Stimulated activated CD8-positive, alpha-beta memory T cell treated with anti-CD3 and anti-CD28 coated beads, Interleukin-12 subunit alpha, Interleukin-12 subunit beta, amount 100 ng/mL, for 24 hours (primary cell): Measurements from ENCODE around the gene ZFPM1.

ENCODE experiments used
- DNase-seq: peaks from one replicate; pipeline ENCODE4 v3.0.0-alpha.2; 2020; ENCODE audit errors: extremely low read depth

The ZFPM1 gene

DNA sequence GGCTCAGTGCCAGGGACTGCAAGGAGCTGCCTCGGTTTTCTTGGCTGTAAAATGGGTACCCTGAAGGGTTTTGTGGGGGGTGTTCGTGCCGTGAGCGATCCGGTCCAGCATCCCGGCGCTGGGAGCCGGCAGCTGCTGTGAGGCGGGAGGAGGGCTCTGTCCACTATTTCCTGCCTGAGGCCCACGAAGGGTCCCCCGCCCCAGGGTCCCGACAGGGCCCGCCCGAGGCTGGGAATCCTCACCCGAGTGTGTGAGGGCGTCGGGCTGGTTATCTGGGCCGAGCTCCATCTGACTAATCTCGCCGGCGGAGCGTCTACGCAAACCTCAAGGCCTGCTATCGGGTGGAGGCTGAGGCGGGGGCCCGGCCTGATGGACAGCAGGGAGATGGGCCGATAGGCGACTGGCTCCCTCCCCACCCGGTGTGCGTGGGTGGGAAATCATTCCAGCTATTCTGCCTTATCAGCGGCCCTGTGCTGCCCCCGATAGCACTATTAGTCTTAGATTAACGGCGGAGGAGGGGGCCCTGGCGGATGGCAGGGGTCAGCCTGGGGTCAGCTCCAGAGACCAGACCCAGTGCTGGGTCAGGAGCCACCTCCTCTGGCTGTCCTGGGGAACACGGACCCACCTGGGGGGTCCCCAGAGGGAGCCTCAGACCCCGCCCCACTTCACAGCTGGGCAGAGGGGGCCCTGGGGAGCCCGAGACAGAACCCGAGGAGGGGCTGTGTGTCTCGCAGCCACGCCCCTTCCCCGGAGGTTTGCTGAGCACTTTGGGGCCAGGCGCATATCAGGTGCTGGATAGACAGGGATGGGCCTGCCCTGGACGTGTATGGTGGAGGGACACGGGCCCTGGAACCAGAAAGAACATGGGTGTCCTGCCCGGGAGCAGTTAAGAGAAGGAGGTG is 44.7 kb downstream of the ZFPM1 start:
- no peak for DNase-seq

DNA sequence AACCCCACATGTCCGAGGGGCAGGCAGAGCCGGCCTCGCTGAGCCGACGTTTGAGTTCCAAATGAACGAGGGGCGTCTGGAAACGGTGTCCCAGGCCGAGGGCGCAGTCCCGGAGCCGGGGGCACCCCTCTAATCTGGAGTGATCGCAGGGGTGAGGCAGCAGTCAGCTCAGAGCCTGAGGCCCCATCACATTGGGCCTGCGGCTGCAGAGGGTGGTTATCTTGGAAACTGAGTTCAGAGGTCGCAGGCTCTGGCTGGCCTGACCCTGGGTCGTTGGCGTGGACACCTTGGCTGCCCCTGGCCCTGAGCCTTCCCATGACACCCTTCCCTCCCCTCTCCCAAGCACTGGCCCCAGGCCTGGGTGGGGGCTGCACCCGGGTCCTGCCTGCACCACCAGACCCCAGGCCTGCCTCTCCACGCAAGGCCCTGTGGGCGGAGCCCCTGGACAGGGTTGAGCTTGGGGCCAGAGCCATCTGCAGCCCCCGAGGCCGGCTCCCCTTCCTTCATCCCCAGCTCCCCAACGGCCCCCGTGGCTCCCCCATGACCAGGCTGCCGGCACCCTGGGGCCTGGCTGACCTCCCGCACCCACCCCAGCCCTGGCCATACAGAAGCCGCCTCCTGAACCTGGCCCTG is 45.6 kb downstream of the ZFPM1 start:
- DNase-seq: no peak

DNA sequence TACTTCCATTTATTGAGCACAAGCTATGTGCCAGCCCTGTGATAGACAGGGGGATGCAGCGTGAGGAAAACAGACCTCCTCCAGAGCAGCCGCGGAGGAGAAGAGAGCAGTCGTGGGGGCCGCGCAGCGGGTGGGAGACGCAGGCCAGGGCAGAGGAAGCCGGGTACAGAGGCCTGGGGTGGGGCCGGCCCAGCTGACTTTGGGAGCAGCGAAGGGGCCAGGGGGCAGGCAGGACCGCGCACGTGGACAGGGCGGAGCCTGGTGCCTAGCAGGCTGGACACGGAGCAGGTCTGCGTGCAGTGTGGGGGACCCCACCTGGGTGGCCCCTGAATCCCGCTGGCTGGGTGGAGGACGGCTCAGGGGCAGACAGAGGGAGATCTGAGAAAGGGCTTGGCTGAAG is 46.2 kb downstream of the ZFPM1 start:
- no peak for DNase-seq

DNA sequence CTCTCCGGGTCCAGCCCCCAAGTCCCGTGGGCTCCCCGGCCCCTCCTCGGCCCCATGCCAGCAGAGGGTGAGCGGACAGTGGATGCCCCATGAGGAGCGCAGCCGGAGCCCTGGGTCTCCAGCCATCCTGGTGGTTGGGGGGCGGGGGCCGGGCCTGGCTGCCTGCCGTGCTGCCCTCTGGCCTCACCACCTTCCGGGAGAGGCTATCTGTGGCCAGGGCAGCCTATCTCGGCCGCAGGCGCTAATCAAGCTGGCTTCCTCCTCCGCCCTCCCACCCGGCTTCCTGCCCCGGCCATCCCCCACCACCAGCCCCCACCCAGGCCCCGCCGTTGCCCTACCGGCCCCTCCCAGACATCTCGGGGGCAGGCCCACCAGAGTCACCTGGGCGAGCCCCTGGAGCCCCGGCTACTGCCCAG is 46.8 kb downstream of the ZFPM1 start:
- DNase-seq: no peak

DNA sequence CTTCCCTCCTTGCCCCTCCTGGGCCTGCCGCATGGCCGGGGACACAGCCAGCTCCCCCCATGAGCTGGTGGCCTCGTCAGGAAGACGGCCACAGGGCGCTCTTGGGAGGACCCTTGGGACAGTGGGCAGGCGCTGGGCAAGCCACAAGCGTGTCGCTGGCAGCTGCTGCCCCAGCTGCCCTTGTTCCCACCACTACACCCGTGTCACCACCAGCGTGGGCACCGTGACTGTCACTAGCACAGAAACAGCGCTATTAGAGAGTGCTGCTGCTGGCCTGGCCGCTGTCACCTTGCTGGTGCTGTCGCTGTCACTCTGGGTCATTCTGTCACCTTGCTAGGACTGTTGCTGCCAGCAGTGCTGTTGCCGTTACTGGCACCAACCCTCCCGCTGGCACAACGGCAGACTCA is 47.2 kb downstream of the ZFPM1 start:
- no peak for DNase-seq

DNA sequence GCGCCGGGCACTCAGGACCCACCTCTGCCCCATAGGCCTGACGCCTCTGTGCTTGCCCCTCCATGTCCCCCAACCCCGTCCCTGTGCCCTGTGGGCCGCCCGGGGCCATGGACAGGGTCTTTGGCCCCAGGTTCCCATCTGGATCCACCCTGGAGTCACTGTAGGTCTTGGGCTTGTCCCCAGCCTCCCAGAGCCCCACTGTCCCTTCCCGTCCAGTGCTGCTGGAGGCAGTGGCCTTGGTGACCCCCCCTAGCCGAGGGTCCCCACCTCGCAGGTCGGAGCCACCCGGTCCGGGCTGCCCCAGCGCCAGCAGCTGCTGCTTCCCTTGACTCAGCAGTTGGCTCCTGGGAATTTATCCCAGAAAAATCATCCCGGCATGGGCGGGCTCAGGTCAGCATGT is 49.3 kb downstream of the ZFPM1 start:
- DNase-seq: no peak

DNA sequence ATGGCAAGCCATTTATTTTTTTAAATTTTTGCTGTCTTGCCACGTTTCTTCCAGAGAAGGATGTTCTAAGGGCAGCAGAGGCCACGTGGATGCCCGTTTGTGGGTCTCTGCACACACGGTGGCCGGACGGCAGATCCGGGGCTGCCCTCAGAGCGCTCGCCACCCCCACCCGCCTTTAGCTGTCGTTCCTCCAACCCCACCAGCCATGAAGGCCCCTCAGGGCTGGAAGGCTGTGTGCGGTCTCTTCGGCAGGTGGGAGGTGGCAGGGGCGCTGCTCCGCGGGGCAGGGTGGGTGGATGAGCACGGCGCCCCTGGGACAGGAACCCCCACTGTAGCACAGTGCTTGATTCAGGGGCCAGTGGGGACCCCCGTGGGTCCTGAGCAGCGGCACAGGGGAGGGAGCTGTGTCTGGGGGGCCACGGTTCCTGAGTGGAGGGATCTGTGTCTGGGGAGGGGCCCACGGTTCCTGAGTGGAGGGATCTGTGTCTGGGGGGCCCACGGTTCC is 49.7 kb downstream of the ZFPM1 start:
- DNase-seq: no peak

DNA sequence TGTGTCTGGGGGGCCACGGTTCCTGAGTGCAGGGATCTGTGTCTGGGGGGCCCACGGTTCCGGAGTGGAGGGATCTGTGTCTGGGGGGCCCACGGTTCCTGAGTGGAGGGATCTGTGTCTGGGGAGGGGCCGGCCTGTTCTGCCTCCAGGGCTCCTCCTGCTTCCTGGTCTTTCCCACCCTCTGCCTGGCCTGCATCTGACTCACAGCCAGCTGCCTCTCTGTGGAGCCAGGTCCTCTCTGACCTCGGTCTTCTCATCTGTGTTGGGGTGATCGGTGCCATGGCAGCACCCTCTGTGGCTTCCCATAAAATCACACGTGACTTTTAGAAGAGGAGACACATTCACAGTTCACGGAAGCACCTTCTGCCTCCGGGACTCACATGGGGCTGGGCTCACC is 50.3 kb downstream of the ZFPM1 start:
- DNase-seq: no peak

DNA sequence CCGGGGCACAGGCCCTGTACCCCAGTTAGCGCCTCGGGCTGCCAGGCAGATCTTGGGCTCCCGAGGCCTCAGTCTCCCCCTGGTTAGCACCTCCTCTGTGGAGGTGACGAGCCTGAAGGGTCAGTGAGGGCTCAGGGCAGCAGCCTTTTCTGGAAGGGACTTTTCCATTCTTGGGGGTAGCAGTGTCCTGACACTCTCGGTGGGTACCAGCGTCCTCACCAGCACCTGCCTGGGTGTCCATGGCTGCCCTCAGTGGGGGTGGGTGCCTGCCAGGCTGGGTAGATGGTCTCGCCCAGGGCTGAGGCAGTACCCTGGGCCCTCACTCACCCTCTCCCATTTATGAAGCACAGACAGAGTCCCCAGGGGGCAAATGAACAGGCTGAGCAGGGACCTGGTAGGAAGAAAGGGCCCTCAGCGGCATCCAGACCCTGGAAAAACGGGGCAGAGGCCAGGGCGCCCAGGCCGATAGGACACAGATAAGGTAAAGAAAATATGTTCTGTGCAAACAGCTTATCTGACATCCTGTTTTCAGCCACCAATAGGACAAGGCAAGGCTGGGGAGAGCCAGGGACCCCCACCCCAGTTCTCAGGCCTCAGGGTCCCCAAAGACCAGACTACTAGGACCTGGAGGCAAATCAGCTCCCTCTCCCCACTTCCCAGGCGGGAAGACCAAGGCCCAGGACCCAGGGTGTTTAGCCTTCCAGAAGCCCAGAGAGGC is 50.9 kb downstream of the ZFPM1 start:
- no peak for DNase-seq

DNA sequence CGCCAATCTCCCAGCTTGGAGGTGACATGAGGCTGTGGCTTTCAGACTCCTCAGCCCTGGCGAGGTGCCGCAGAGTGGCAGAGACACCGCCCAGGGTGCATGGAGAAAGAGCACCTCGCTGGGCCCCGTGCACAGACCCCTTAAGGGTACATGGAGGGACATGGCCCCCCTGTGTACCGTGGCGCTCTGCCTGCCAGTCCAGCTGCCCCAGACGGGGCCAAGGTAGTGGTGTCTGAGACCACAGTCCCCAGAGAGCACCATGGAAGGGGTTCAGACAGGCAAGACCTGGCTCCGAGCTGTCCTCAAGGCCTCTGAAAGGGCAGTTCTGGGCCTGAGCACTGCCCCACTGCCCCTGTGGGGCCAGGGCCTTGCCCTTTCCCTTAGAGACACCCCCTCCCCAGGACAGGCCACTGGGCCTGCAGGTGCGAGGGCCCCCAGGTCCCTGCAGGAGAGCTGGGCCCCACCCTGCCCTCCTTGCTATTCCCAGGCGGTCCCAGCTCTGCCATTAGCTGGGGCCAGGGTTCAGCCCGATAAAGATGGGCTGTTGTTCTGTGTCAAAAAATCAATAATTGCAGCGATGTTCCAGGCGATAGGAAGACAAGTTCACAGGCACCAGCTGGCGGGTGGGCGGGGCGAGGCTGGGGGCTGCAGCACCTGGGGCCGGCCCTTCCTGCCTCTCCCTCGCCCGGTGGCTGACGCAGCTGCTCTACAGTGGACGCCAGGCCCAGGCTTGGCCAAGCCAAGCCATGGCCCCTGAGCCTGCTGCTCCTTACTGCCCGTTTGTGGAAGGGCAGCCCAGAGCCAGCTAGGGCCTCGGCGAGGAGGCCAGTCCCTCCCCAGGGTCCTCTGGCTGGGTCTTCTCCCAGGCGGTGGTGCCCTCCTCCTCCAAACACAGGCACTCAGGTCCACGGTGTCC is 51.7 kb downstream of the ZFPM1 start:
- DNase-seq: no peak

DNA sequence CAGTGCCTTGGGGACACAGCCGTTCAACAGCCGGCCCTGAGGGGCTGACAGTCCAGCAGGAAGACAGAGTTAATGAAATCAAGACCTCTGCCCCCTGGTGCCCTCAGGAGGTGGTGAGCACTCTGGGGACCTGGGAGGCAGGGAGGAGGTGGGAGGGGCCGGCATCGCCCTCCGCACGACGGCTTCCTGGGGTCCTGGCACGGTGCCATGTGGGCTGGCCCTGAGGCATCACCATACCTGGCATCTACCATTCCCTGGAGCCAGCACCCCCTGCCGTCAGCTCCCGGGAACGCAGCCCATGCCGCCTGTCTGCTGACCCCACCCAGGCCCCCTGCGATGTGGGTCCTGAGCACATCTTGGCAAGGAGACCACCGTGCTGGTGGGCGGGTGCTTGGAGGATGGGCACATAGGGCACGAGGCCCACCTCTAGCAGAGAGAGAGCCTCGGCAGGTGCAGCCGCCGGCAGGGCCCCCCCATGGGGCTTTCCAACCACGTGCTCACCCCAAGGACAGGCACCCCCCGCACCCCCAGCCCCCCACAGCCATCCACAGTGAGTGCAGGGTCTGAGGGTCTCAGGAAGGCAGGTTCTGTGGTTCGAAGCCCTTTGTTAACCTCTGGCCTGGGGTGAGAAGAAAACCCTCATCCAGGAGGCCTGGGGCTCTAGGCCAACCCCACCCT is 52.5 kb downstream of the ZFPM1 start:
- peak; percentile 24 for DNase-seq

DNA sequence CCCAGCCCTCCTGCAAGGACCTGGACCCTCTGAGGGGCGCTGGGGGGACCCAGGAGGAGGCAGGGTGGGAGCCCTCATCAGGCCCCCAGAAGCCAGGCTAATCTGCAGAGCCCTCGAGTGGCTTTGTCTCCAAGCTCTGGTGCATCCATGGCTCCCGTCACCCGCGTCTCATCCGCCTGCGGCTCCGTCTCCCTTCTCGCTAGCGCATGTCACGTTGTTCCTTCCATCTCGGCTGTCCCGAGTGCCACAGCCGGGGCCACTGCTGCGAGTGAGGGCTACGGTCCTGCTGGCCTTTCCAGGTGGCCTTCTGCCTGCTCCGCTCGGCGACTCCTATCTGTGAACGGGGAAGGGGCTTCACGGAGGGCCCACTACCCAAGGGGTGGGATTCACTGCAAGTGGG is 53.6 kb downstream of the ZFPM1 start:
- no peak for DNase-seq

DNA sequence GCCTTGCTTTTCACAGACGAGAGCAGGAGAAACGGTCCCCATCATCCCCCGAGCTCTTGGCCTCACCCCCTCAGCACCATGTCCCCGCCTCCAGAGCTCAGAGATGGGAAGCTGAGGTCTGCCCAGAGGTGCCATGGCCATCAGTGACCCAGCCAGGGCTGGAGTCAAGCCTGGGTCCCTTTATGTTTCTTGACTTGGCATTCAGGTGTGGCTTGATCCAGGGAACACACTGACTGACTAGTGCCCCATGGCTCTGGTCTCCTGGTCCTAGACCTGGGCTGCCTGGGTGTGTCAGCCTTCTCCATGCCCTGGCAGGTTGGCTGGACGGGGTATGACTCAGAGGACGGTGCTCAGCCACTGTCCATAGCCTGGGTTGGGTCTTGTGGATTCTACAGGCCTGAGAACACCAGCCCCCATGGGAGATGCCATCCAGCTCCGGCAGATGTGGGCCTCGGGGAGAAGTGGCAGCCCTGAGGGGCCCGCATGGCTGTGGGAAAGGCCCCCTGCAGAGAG is 54.2 kb downstream of the ZFPM1 start:
- no peak for DNase-seq

DNA sequence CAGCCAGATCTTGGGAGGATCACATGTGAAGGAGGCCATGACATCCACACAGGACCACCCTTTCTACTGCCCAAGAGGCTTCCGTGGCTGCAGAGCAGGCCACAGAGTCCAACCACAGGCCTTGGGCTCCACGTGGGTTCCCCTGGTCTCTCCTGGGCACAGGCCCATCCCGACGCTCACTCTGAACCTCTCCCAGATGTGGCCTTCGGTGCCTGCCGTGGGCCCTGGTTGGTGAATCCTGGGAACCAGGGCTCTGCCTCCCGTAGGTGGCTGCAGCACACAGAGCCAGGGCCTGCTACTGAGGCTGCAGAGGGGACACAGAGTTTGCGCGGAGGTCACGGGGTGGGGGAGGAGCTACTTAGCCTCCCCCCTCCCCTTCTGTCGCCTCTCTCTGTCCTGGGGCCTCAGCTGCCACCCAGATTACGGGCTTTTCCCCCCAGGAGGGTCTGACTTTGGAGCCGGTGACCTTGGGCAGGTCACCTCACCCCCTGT is 55.3 kb downstream of the ZFPM1 start:
- DNase-seq: no peak

DNA sequence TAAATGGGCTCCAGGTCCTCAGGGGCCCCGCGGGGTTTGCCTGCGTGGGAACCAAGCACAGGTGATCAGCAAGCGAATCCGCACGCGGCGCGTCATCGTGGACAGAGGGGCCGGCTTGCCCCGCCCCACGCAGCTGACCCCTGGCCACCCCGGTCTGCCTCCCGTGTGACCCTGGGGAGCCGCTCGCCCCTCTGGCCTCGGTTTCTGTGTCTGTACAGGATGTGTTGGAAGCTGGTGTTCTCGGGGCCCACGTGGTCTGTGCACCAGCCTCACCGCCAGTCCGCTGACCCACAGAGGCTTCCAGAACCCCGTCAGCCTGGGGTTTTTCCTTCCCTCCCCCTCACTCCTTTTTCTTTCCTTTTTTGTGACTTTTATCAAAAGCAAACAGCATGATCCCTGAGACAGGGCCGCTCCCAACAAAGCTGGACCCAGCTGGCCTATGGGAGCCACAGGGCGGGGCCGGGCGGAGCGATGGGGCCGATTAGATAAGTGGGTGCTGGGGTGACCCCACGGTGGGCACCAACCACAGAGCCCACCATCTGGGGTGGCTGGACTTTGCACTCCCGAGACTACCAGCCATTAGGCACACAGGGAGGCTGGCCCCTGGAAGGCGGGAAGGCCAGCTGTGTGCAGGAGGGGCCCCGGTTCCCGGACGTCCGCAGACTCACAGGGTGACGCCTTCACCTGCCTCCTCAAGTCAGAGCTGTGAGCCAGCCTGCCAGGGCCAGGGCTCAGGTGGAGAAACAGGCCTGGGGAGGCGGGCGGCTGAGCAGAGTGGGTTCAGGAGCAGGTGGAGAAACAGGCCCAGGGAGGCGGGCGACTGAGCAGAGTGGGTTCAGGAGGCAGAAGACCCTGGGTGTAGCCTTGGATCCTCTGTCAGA is 56.0 kb downstream of the ZFPM1 start:
- DNase-seq: no peak

DNA sequence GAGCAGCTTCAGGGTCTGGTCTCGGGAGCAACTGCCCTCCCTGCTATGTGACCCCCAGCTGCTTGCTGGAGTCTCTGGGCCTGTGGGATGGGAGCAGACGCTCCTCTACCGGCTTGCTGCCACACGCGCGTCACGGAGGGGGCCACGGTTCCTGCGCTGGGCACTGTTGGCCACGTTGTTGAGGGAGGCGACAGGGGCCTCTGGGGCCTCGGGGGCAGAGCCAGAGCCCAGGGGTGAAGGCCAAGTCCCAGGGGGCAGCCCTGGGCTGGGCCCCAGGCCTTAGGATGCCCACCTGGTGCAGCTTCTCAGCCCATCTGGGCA is 56.6 kb downstream of the ZFPM1 start:
- no peak for DNase-seq

DNA sequence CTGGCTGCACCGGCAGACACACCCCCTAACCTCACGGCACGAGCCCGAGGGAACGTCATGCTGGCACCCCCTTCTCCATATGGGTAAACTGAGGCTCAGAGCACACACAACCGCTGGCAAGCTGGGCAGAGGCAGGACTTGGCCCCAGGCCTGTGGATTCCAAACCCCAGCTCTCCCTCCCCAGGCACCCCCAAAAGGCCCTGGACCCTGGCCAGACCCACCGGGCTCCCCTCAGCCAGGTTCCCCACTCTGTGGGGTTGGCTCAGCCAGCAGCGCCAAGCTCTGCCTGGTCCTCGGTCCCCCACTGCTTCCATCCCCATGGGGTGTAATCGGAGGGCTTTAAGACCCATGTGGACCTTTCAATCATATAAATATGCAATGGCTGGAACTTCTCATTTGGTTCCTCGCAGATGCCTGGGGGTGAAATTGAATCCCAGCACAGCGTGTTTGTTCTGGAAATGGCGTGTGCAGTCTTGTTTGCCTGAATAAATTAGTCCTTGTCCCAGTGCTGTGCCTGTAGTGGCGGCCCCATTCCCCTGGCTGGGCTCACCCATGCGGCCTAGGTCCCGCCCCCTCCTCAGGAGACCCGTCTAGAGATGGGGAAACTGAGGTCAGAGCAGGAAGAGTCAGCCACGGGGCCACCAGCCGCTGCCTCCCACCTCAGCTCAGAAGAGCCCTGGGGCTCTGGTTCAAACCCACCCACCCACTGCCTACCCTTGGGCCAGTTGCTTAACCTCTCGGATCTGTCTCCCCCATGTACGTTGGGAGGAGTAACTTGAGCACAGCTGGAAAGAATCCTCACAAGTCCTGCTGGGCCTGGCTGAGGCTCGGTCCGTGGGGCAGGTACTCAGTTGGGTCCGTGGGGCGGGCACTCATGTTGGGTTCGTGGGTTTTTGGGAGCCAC is 57.3 kb downstream of the ZFPM1 start:
- no peak for DNase-seq

DNA sequence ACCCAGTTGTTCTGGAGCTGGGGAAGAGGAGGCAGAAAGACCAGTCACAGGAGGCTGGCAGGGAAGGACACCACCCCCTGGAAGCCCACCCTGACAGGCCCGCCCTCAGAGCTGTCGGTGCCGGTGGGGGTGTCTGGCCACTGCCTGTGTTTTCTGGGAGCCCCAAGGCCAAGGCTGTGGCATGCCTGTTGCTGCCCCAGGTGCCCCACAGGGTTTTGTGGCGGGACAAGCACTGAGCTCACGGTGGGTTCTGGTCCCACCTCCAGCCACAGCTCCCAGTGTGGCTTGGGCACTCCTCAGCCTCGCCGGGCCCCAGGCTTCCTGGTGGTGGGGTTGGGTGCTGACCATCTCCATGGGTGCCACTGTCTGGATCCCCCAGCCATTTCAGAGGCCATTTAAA is 58.0 kb downstream of the ZFPM1 start:
- no peak for DNase-seq

DNA sequence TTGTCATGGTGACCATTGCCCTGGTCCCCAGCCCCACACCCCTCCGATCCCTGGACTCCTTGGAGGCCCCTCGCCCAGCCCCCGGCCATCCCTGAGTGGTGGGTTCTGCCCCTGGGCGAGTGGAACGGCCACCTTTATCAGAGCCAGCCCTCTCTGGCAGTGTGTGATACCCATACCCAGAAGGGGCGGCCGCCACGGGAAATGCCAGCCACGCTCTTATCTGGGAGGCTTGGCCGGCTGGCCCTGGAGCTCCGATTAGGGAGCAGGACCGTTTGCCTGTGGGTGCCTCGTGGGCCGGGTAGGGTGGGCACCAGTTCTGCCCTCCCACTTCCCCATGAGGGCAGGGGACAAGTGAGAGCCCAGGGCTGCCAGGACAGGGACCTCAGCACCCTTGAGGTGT is 58.8 kb downstream of the ZFPM1 start:
- DNase-seq: no peak
